Heart right ventricle (tissue), 16 donors: ENCODE results near the gene ACOXL. TPM values are rescaled to one million over a fixed set of nuclear protein-coding genes. Genes with fewer than 3 reads are reported as not detected.

Experiments used
- ATAC-seq, 8 donors: fragments of 200-7000 bp; cut with Tn5 transposase; one replicate each; pipeline ENCODE4 v1.9.1; 2020; ENCODE audit warnings: mild to moderate bottlenecking in 8 of 8, moderate library complexity in 8 of 8, moderate number of reproducible peaks in 1 of 8
- DNase-seq, 2 donors: peaks; one replicate each; pipeline ENCODE4 v3.0.0-alpha.2; 2020
- H3K27ac ChIP-seq, 10 donors: fragments of 200-600 bp; sonication (generic) in 2 of 10; one replicate each; pipeline versions ENCODE4 v1.5.0 to v1.8.0; 2020 to 2022; ENCODE audit warnings: mild to moderate bottlenecking in 3 of 10
- H3K27me3 ChIP-seq, 7 donors: fragments of 200-600 bp; one replicate each; pipeline ENCODE4 v1.8.0; 2021 to 2022; ENCODE audit warnings: mild to moderate bottlenecking in 2 of 7
- H3K36me3 ChIP-seq, 9 donors: fragments of 200-600 bp; sonication (generic) in 1 of 9; one replicate each; pipeline versions ENCODE4 v1.5.0 to v1.8.0; 2020 to 2022; ENCODE audit warnings: mild to moderate bottlenecking in 2 of 9
- H3K4me1 ChIP-seq, 9 donors: fragments of 200-600 bp; sonication (generic) in 1 of 9; one replicate each; pipeline versions ENCODE4 v1.5.0 to v1.8.0; 2020 to 2022; ENCODE audit warnings: mild to moderate bottlenecking in 4 of 9
- H3K4me3 ChIP-seq, 10 donors: fragments of 200-600 bp; sonication (generic) in 2 of 10; one replicate each; pipeline versions ENCODE4 v1.5.0 to v1.8.0; 2020 to 2022; ENCODE audit warnings: mild to moderate bottlenecking in 7 of 10, moderate library complexity in 2 of 10
- H3K9me3 ChIP-seq, 11 donors: fragments of 200-600 bp in 10 of 11; sonication (generic) in 2 of 11; one replicate each; pipeline versions ENCODE4 v1.5.0 to v1.8.0; 2013 to 2022; ENCODE audit warnings: mild to moderate bottlenecking in 2 of 11, control low read depth in 1 of 11, moderate library complexity in 1 of 11
- CTCF ChIP-seq, 9 donors: fragments of 200-600 bp; sonication (generic) in 2 of 9; IDR thresholded peaks; one replicate each; pipeline versions ENCODE4 v1.5.0 to v1.8.0; 2021 to 2022; ENCODE audit warnings: antibody characterized with exemption in 9 of 9, mild to moderate bottlenecking in 5 of 9, moderate library complexity in 1 of 9
- WGBS, 2 donors: extraction: QIAGEN DNeasy Blood & Tissue Kit; methylation state at CpG; one replicate each; pipeline ENCODE4 v1.1.7; 2013; ENCODE audit warnings: inconsistent platforms in 1 of 2; 5-methylcytosine and 5-hydroxymethylcytosine counted together
- intact Hi-C, 10 donors: fragments of 100-400 bp; cut with DNase I; formaldehyde crosslinking; loops; one replicate each; pipeline versions ENCODE4 v1.11.1 to v1.14.2; 2022
- polyA plus RNA-seq, 2 donors: library from polyadenylated mRNA; stranded (reverse); fragments of 200-250 nt; gene quantifications; one replicate each; pipeline ENCODE4 v1.2.3, GENCODE V29; 2013
- total RNA-seq, 10 donors: library from RNA; stranded (reverse); fragmentation: NEBNext Ultra II Directional in 3 of 10; extraction: Animal tissue kit (Norgen Biotek cat#: 25700) in 3 of 10; gene quantifications; one replicate each; pipeline versions ENCODE4 v1.2.1 to v1.2.4, GENCODE V29; 2021 to 2023
- donor health status: Arrhythmogenic right ventricular cardiomyopathy.
- donor health status: ischemic (EF 13 %, LVEDD 7.1; RV severe dilation, severe dysfunction).
- donor health status: healthy with polysubstance abuse.
- donor health status: DM: no; HTN: yes; CAD: no.
- donor health status: DM: no; HTN: no; CAD: no.
- donor health status: ischemic (EF 25% LVEDD 6.9; RV normal size, moderate dysfunction).
- donor health status: ischemic (EF 25% LVEDD 5.7; RV mildly dilated, moderate dysfunction).
- donor health status: healthy.
- donor health status: DM: yes; HTN: yes; CAD: no.
- donor health status: Ischemic cardiomyopathy.
- donor health status: ischemic (EF 35%, LVEDD 5.7; RV mildly dilated, moderate dysfunction).
- donor health status: nonischemic (EF 11% LVEDD 7.7; RV severe dilation, severe dysfunction).
- donor health status: DM: yes; HTN: yes; CAD: no.
- donor health status: PGD.
- donor health status: ischemic (EF 29% LVEDD 5.4; RV normal size, mild dysfunction).
- donor health status: nonischemic (EF 23%, LVEDD 6.1; RV moderate dilation, normal function).

Gene ACOXL
- total and polyA plus RNA-seq, 12 donors: not detected

- no peak for ATAC-seq
- Histone ChIP-seq H3K4me3 (no peak overlapping the region), H3K9me3 (no peaks in the 10 kb centered on the region), H3K27ac (no peak overlapping the region), H3K36me3 (no peaks in the 10 kb centered on the region), H3K27me3 (peaks cover 0 to 35% (median 4%) of the 10 kb centered on the region in 7 donors), H3K4me1 (no peaks in the 10 kb centered on the region)
- no peak for TF ChIP-seq CTCF (IDR thresholded peaks at IDR 0.05)
- intact Hi-C loops: no loop called here
- WGBS, 2 donors: 64 to 70% methylated on average over 3 of the region's 3 CpGs
- no peak for DNase-seq
Measured at GRCh38 chr2:110842048-110842447, 109.7 kb downstream of the ACOXL start.

GRCh38 chr2:110843496-110843895 is 111.1 kb downstream of the ACOXL start:
- no peaks in the 10 kb centered on the region for H3K4me1 ChIP-seq
- no peaks in the 10 kb centered on the region for H3K9me3 ChIP-seq
- intact Hi-C loops: no loop called here
- no peak overlapping the region for H3K4me3 ChIP-seq
- DNase-seq (no peak), ATAC-seq (no peak)
- H3K27ac ChIP-seq: no peak overlapping the region
- peaks cover 0 to 35% (median 0%) of the 10 kb centered on the region in 7 donors for H3K27me3 ChIP-seq
- WGBS, 2 donors: 47 to 60% methylated on average over 2 of the region's 2 CpGs
- TF ChIP-seq CTCF (IDR thresholded peaks at IDR 0.05): no peak
- H3K36me3 ChIP-seq: no peaks in the 10 kb centered on the region

- DNase-seq (no peak), ATAC-seq (peak in 1 of 8 donors; percentile 38)
- Histone ChIP-seq H3K4me3 (no peak overlapping the region), H3K27ac (no peak overlapping the region), H3K36me3 (no peaks in the 10 kb centered on the region), H3K27me3 (peaks cover 0 to 35% (median 0%) of the 10 kb centered on the region in 7 donors), H3K4me1 (no peaks in the 10 kb centered on the region), H3K9me3 (no peaks in the 10 kb centered on the region)
- TF ChIP-seq CTCF (IDR thresholded peaks at IDR 0.05): no peak
- intact Hi-C loops: no loop called here
- 72 to 75% methylated on average over 8 of the region's 8 CpGs for WGBS, 2 donors
Measured at GRCh38 chr2:110843959-110844510, 111.7 kb downstream of the ACOXL start.

GRCh38 chr2:110847651-110848050 is 115.3 kb downstream of the ACOXL start:
- DNase-seq (no peak), ATAC-seq (no peak)
- Histone ChIP-seq H3K27me3 (peaks cover 0 to 14% (median 0%) of the 10 kb centered on the region in 7 donors), H3K9me3 (no peaks in the 10 kb centered on the region), H3K27ac (no peak overlapping the region), H3K4me1 (no peaks in the 10 kb centered on the region), H3K4me3 (no peak overlapping the region), H3K36me3 (no peaks in the 10 kb centered on the region)
- intact Hi-C loops: no loop called here
- no peak for TF ChIP-seq CTCF (IDR thresholded peaks at IDR 0.05)
- 93% methylated on average over 9 of the region's 9 CpGs for WGBS, 2 donors
